H1 (cell line): ENCODE measurements around the gene FJX1. TPM values are rescaled to one million over a fixed set of nuclear protein-coding genes. Genes with fewer than 3 reads are reported as not detected.

ENCODE experiments used
- BCL11A ChIP-seq, 2 experiments: IDR thresholded peaks; one replicate each; pipeline ENCODE4 v1.6.1; 2011; ENCODE audit warnings: low read depth in 2 of 2, low read length in 2 of 2, mild to moderate bottlenecking in 2 of 2
- CHD1 ChIP-seq: IDR thresholded peaks from 2 replicates; pipeline ENCODE4 v1.6.1; 2012; ENCODE audit warnings: low read depth, low read length, improper control_type of control experiment
- GABPA ChIP-seq: IDR thresholded peaks from 2 replicates; pipeline ENCODE4 v1.6.1; 2011; ENCODE audit warnings: mild to moderate bottlenecking, low read length, moderate library complexity, borderline replicate concordance; ENCODE audit not compliant: insufficient read depth
- POU5F1 ChIP-seq: IDR thresholded peaks from 2 replicates; pipeline ENCODE4 v1.6.1; 2011; ENCODE audit warnings: low read depth, mild to moderate bottlenecking, low read length, moderate library complexity
- SIX5 ChIP-seq: IDR thresholded peaks from 2 replicates; pipeline ENCODE4 v1.6.1; 2011; ENCODE audit warnings: mild to moderate bottlenecking, low read depth, low read length
- polyA plus RNA-seq, 7 experiments: library from polyadenylated mRNA; depleted of rRNA in 3 of 7; stranded (reverse) in 5 of 7; unstranded in 2 of 7; fragments of >200 nt in 5 of 7; fragments of 200-250 nt in 2 of 7; gene quantifications; 1 replicate in 5 of 7; 2 replicates in 1 of 7; 4 replicates in 1 of 7; pipeline versions ENCODE4 v1.2.1 to v1.2.3, GENCODE V29; 2011 to 2013; ENCODE audit warnings: missing spikeins in 2 of 7, mixed read lengths in 2 of 7
- total RNA-seq: library from RNA; stranded (reverse); fragmentation: NEBNext Ultra II Directional; extraction: Animal tissue kit (Norgen Biotek cat#: 25700); gene quantifications from 2 replicates; pipeline ENCODE4 v1.2.1, GENCODE V29; 2021
- TF ChIP-seq, protein P1 (sequence below): fragments of 300-600 bp; sonication (generic); IDR thresholded peaks from 2 replicates; pipeline ENCODE4 v1.7.1; 2012; ENCODE audit warnings: low read length, moderate library complexity, mild to moderate bottlenecking, inconsistent platforms; ENCODE audit not compliant: insufficient replicate concordance
- TF ChIP-seq, protein P2 (sequence below), 3 experiments: IDR thresholded peaks; 1 replicate in 2 of 3; 2 replicates in 1 of 3; pipeline versions ENCODE4 v1.5.1 to v1.6.1; 2011; ENCODE audit warnings: low read length in 3 of 3, mild to moderate bottlenecking in 3 of 3, inconsistent platforms in 2 of 3, low read depth in 1 of 3, moderate library complexity in 1 of 3; ENCODE audit not compliant: insufficient read depth in 1 of 3; ENCODE audit errors: control extremely low read depth in 1 of 3

FJX1 gene
- total and polyA plus RNA-seq, 2 of the 8 experiments (the other 6 are each of a cell fraction or from before 2014, with no cell fraction given) = 6.3 to 13.3 TPM

DNA sequence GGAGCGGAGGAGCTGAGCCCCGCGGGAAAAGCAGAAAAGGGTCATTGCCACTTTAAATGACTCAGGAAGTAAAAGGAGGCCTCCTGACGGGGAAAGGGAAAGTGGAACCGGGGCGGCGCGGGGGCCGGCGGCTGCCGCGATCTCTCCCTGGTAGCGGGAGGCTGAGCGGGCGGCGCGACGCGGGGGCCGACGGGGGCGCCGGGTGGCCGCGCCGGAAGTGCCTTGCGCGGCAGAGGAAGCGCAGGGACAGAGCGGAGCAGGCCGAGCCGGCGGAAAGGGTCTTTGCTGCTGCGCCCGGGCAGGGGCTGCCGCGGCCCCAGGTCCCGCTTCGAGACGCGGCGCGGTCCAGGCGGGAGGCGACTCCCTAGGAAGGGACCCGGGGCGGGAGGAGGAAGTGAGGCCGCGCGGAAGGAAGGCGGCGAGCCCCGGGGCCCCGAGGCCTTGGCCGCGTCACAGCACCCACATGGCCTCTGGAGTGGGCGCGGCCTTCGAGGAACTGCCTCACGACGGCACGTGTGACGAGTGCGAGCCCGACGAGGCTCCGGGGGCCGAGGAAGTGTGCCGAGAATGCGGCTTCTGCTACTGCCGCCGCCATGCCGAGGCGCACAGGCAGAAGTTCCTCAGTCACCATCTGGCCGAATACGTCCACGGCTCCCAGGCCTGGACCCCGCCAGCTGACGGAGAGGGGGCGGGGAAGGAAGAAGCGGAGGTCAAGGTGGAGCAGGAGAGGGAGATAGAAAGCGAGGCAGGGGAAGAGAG is 44.6 kb downstream of the FJX1 start, which contains the start of gene TRIM44 (continued):
- TF ChIP-seq, protein P1, sequence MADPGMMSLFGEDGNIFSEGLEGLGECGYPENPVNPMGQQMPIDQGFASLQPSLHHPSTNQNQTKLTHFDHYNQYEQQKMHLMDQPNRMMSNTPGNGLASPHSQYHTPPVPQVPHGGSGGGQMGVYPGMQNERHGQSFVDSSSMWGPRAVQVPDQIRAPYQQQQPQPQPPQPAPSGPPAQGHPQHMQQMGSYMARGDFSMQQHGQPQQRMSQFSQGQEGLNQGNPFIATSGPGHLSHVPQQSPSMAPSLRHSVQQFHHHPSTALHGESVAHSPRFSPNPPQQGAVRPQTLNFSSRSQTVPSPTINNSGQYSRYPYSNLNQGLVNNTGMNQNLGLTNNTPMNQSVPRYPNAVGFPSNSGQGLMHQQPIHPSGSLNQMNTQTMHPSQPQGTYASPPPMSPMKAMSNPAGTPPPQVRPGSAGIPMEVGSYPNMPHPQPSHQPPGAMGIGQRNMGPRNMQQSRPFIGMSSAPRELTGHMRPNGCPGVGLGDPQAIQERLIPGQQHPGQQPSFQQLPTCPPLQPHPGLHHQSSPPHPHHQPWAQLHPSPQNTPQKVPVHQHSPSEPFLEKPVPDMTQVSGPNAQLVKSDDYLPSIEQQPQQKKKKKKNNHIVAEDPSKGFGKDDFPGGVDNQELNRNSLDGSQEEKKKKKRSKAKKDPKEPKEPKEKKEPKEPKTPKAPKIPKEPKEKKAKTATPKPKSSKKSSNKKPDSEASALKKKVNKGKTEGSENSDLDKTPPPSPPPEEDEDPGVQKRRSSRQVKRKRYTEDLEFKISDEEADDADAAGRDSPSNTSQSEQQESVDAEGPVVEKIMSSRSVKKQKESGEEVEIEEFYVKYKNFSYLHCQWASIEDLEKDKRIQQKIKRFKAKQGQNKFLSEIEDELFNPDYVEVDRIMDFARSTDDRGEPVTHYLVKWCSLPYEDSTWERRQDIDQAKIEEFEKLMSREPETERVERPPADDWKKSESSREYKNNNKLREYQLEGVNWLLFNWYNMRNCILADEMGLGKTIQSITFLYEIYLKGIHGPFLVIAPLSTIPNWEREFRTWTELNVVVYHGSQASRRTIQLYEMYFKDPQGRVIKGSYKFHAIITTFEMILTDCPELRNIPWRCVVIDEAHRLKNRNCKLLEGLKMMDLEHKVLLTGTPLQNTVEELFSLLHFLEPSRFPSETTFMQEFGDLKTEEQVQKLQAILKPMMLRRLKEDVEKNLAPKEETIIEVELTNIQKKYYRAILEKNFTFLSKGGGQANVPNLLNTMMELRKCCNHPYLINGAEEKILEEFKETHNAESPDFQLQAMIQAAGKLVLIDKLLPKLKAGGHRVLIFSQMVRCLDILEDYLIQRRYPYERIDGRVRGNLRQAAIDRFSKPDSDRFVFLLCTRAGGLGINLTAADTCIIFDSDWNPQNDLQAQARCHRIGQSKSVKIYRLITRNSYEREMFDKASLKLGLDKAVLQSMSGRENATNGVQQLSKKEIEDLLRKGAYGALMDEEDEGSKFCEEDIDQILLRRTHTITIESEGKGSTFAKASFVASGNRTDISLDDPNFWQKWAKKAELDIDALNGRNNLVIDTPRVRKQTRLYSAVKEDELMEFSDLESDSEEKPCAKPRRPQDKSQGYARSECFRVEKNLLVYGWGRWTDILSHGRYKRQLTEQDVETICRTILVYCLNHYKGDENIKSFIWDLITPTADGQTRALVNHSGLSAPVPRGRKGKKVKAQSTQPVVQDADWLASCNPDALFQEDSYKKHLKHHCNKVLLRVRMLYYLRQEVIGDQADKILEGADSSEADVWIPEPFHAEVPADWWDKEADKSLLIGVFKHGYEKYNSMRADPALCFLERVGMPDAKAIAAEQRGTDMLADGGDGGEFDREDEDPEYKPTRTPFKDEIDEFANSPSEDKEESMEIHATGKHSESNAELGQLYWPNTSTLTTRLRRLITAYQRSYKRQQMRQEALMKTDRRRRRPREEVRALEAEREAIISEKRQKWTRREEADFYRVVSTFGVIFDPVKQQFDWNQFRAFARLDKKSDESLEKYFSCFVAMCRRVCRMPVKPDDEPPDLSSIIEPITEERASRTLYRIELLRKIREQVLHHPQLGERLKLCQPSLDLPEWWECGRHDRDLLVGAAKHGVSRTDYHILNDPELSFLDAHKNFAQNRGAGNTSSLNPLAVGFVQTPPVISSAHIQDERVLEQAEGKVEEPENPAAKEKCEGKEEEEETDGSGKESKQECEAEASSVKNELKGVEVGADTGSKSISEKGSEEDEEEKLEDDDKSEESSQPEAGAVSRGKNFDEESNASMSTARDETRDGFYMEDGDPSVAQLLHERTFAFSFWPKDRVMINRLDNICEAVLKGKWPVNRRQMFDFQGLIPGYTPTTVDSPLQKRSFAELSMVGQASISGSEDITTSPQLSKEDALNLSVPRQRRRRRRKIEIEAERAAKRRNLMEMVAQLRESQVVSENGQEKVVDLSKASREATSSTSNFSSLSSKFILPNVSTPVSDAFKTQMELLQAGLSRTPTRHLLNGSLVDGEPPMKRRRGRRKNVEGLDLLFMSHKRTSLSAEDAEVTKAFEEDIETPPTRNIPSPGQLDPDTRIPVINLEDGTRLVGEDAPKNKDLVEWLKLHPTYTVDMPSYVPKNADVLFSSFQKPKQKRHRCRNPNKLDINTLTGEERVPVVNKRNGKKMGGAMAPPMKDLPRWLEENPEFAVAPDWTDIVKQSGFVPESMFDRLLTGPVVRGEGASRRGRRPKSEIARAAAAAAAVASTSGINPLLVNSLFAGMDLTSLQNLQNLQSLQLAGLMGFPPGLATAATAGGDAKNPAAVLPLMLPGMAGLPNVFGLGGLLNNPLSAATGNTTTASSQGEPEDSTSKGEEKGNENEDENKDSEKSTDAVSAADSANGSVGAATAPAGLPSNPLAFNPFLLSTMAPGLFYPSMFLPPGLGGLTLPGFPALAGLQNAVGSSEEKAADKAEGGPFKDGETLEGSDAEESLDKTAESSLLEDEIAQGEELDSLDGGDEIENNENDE = no peak
- TF ChIP-seq CHD1 (no peak), POU5F1 (no peak), SIX5 (no peak), GABPA (0 out of 2 replicates have a peak, but pooled peaks have one; percentile 35), BCL11A (IDR thresholded peaks at IDR 0.05; ENCODE audit: low read depth in 2 of 2, low read length in 2 of 2) (no peak)
- TF ChIP-seq, protein P2, sequence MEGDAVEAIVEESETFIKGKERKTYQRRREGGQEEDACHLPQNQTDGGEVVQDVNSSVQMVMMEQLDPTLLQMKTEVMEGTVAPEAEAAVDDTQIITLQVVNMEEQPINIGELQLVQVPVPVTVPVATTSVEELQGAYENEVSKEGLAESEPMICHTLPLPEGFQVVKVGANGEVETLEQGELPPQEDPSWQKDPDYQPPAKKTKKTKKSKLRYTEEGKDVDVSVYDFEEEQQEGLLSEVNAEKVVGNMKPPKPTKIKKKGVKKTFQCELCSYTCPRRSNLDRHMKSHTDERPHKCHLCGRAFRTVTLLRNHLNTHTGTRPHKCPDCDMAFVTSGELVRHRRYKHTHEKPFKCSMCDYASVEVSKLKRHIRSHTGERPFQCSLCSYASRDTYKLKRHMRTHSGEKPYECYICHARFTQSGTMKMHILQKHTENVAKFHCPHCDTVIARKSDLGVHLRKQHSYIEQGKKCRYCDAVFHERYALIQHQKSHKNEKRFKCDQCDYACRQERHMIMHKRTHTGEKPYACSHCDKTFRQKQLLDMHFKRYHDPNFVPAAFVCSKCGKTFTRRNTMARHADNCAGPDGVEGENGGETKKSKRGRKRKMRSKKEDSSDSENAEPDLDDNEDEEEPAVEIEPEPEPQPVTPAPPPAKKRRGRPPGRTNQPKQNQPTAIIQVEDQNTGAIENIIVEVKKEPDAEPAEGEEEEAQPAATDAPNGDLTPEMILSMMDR (IDR thresholded peaks at IDR 0.05; ENCODE audit: control extremely low read depth in 1 of 3, insufficient read depth in 1 of 3, low read depth in 1 of 3, low read length in 3 of 3) = no peak
